Spleen (tissue), 11 donors: ENCODE results near the gene LRRC49. TPM values are rescaled to one million over a fixed set of nuclear protein-coding genes. Genes with fewer than 3 reads are reported as not detected.

Experiments used
- DNase-seq: peaks from one replicate; pipeline ENCODE4 v3.0.0-alpha.2; 2020
- H3K27ac ChIP-seq, 8 donors: fragments of 200-600 bp; sonication (generic) in 7 of 8; 1 replicate in 4 of 8; 2 replicates in 4 of 8; pipeline versions ENCODE4 v1.5.0 to v1.8.0; 2016 to 2021; ENCODE audit warnings: inconsistent platforms in 4 of 8, mild to moderate bottlenecking in 4 of 8, moderate library complexity in 1 of 8
- H3K27me3 ChIP-seq, 7 donors: fragments of 200-600 bp; sonication (generic) in 6 of 7; replicated peaks in 1 of 7; 1 replicate in 4 of 7; 2 replicates in 3 of 7; pipeline versions ENCODE4 v1.5.0 to v1.8.0; 2016 to 2021; ENCODE audit warnings: inconsistent platforms in 3 of 7, mild to moderate bottlenecking in 1 of 7
- H3K36me3 ChIP-seq, 6 donors: fragments of 200-600 bp; sonication (generic) in 5 of 6; 1 replicate in 4 of 6; 2 replicates in 2 of 6; pipeline versions ENCODE4 v1.5.0 to v1.8.0; 2016 to 2021; ENCODE audit warnings: inconsistent platforms in 2 of 6
- H3K4me1 ChIP-seq, 6 donors: fragments of 200-600 bp; sonication (generic) in 5 of 6; 1 replicate in 3 of 6; 2 replicates in 3 of 6; pipeline versions ENCODE4 v1.5.0 to v1.8.0; 2016 to 2021; ENCODE audit warnings: inconsistent platforms in 3 of 6
- H3K4me3 ChIP-seq, 8 donors: fragments of 200-600 bp; sonication (generic) in 7 of 8; 1 replicate in 4 of 8; 2 replicates in 4 of 8; pipeline versions ENCODE4 v1.5.0 to v1.8.0; 2016 to 2021; ENCODE audit warnings: inconsistent platforms in 4 of 8, mild to moderate bottlenecking in 4 of 8, moderate library complexity in 2 of 8
- H3K9me3 ChIP-seq, 8 donors: fragments of 200-600 bp; sonication (generic) in 7 of 8; 1 replicate in 4 of 8; 2 replicates in 4 of 8; pipeline versions ENCODE4 v1.5.0 to v1.8.0; 2016 to 2021; ENCODE audit warnings: inconsistent platforms in 4 of 8
- POLR2A ChIP-seq, 3 donors: fragments of 450-650 bp; IDR thresholded peaks; one replicate each; pipeline ENCODE4 v1.5.1; 2017; ENCODE audit warnings: antibody characterized with exemption in 3 of 3, mild to moderate bottlenecking in 1 of 3
- POLR2AphosphoS5 ChIP-seq, 3 donors: sonication (generic); formaldehyde crosslinking; IDR thresholded peaks; one replicate each; pipeline ENCODE4 v1.5.1; 2017; ENCODE audit warnings: antibody characterized with exemption in 3 of 3
- WGBS, 5 donors: extraction: QIAGEN DNeasy Blood & Tissue Kit in 3 of 5; methylation state at CpG; one replicate each; pipeline versions ENCODE4 v1.1.5 to v1.1.7; 2013 to 2018; 5-methylcytosine and 5-hydroxymethylcytosine counted together
- intact Hi-C: fragments of 100-400 bp; cut with DNase I; formaldehyde crosslinking; loops from one replicate; pipeline ENCODE4 v1.15.0; 2023; ENCODE audit warnings: low total_unique reads
- polyA plus RNA-seq, 3 donors: library from polyadenylated mRNA; stranded (reverse); fragments of 200-250 nt; gene quantifications; one replicate each; pipeline ENCODE4 v1.2.1, GENCODE V29; 2013
- total RNA-seq, 7 donors: library from RNA; depleted of rRNA in 3 of 7; stranded (reverse); fragments of >200 nt in 3 of 7; fragmentation: NEBNext Ultra II Directional in 4 of 7; extraction: Animal tissue kit (Norgen Biotek cat#: 25700) in 4 of 7; gene quantifications; one replicate each; pipeline versions ENCODE4 v1.1.0 to v1.2.1, GENCODE V29; 2016 to 2021
- TF ChIP-seq, protein P1 (sequence below), 11 experiments: fragments of 200-600 bp in 7 of 11; fragments of 450-650 bp in 4 of 11; sonication (generic) in 4 of 11; IDR thresholded peaks in 8 of 11; conservative IDR thresholded peaks in 3 of 11; 1 replicate in 7 of 11; 2 replicates in 4 of 11; pipeline versions ENCODE4 v1.4.0 to v1.8.0; 2016 to 2021; ENCODE audit warnings: antibody characterized with exemption in 11 of 11, inconsistent platforms in 4 of 11, mild to moderate bottlenecking in 1 of 11
- donor health status: healthy with polysubstance abuse.
- donor health status: DM: no; HTN: no; CAD: no; lungs with moderate emphysema.
- donor health status: DM: no; HTN: no; CAD: no.
- donor health status: Bipolar disorder and iron deficiency.
- donor health status: healthy.
- donor health status: DM: no; HTN: no; CAD: no.
- donor health status: DM: yes; HTN: yes; CAD: no.

The LRRC49 gene
- total and polyA plus RNA-seq, 10 donors: 0.62 to 4.1 (median 2.4) TPM

DNA sequence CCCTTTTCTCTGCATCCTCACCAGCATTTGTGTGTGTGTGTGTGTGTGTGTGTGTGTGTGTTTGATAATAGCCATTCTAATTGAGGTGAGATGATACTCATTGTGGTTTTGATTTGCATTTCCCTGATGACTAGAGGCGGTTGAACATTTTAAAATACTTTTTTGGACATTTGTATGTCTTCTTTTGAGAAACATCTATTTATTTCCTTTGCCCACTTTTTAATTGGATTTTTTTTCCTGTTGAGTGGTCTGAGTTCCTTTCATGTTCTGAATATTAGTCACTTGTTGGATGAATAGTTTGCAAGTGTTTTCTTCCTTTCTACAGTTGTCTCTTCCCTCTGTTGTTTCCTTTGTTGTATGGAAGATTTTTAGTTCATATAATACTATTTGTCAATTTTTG is 168.4 kb downstream of the LRRC49 start:
- TF ChIP-seq, protein P1, sequence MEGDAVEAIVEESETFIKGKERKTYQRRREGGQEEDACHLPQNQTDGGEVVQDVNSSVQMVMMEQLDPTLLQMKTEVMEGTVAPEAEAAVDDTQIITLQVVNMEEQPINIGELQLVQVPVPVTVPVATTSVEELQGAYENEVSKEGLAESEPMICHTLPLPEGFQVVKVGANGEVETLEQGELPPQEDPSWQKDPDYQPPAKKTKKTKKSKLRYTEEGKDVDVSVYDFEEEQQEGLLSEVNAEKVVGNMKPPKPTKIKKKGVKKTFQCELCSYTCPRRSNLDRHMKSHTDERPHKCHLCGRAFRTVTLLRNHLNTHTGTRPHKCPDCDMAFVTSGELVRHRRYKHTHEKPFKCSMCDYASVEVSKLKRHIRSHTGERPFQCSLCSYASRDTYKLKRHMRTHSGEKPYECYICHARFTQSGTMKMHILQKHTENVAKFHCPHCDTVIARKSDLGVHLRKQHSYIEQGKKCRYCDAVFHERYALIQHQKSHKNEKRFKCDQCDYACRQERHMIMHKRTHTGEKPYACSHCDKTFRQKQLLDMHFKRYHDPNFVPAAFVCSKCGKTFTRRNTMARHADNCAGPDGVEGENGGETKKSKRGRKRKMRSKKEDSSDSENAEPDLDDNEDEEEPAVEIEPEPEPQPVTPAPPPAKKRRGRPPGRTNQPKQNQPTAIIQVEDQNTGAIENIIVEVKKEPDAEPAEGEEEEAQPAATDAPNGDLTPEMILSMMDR (IDR thresholded peaks at IDR 0.05 in 8 of 11, conservative IDR thresholded peaks at IDR 0.05 in 3 of 11): no peak
- TF ChIP-seq POLR2AphosphoS5 (IDR thresholded peaks at IDR 0.05): no peak
- no peak for TF ChIP-seq POLR2A (IDR thresholded peaks at IDR 0.05)
- 57 to 85% (median 63%) methylated on average over 1 of the region's 1 CpG for WGBS, 5 donors
- Histone ChIP-seq H3K4me3 (no peak overlapping the region), H3K27me3 (peaks cover 0 to 4% (median 0%) of the 10 kb centered on the region in 7 donors), H3K9me3 (peaks cover 0 to 30% (median 13%) of the 10 kb centered on the region in 8 donors), H3K36me3 (no peaks in the 10 kb centered on the region), H3K27ac (no peak overlapping the region), H3K4me1 (no peaks in the 10 kb centered on the region)
- intact Hi-C loops: no loop called here
- no peak for DNase-seq

DNA sequence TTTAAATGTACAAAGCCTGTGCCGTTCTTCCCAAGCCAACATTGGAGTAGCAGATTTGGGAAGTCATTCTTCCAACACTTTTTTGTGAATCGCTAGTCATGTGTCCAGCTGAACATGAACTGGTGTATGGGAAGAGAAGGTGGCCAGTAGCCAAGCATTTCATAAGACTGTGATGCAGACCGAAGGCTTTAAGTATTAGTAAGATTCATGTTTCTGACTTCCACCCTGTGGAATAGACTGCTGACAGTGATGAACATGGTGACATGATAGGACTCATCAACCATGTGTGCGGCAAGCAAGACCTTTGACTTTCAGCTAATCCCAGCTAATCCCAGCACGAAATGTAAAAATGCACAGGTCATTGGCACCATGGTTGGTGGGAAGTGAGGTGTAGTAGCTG is 174.4 kb downstream of the LRRC49 start:
- Histone ChIP-seq H3K9me3 (no peaks in the 10 kb centered on the region), H3K27me3 (peaks cover 0 to 8% (median 0%) of the 10 kb centered on the region in 7 donors), H3K36me3 (no peaks in the 10 kb centered on the region), H3K27ac (no peak overlapping the region), H3K4me3 (no peak overlapping the region), H3K4me1 (no peaks in the 10 kb centered on the region)
- no peak for DNase-seq
- 81 to 94% (median 90%) methylated on average over 5 of the region's 5 CpGs for WGBS, 5 donors
- intact Hi-C loops: no loop called here
- TF ChIP-seq, protein P1 (IDR thresholded peaks at IDR 0.05 in 8 of 11, conservative IDR thresholded peaks at IDR 0.05 in 3 of 11): no peak
- TF ChIP-seq POLR2AphosphoS5 (IDR thresholded peaks at IDR 0.05) (no peak), POLR2A (IDR thresholded peaks at IDR 0.05) (no peak)

GRCh38 chr15:71069693-71070092 is 177.1 kb downstream of the LRRC49 start:
- no peaks in the 10 kb centered on the region for H3K4me1 ChIP-seq
- no peaks in the 10 kb centered on the region for H3K9me3 ChIP-seq
- peaks cover 0 to 8% (median 0%) of the 10 kb centered on the region in 7 donors for H3K27me3 ChIP-seq
- H3K36me3 ChIP-seq: no peaks in the 10 kb centered on the region
- no peak overlapping the region for H3K4me3 ChIP-seq
- 66 to 82% (median 82%) methylated on average over 2 of the region's 2 CpGs for WGBS, 5 donors
- intact Hi-C loops: no loop called here
- no peak overlapping the region for H3K27ac ChIP-seq
- TF ChIP-seq POLR2A (IDR thresholded peaks at IDR 0.05): no peak
- TF ChIP-seq POLR2AphosphoS5 (IDR thresholded peaks at IDR 0.05): no peak
- TF ChIP-seq, protein P1 (IDR thresholded peaks at IDR 0.05 in 8 of 11, conservative IDR thresholded peaks at IDR 0.05 in 3 of 11): no peak
- no peak for DNase-seq

DNA sequence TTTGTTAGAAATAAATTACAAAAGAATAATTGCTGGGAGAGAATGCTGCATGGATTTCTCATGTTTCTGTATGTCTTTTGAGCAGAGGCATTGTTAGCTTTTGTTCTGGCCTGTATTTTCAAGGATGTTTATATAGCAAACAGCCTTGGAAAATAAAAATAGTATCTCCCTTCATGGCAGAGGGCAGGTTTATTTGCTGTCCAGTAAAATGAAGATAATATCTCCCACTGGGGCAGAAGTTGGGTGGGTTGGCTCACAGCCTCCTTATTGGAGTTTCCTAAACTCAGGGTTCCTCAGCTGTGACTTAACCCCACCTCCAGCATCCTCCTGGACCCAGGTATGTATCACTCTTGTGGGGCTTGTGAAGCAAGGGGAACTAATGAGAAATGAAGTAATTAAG is 178.9 kb downstream of the LRRC49 start:
- intact Hi-C loops: no loop called here
- DNase-seq: no peak
- Histone ChIP-seq H3K4me1 (no peaks in the 10 kb centered on the region), H3K27me3 (peaks cover 0 to 8% (median 0%) of the 10 kb centered on the region in 7 donors), H3K4me3 (no peak overlapping the region), H3K27ac (no peak overlapping the region), H3K36me3 (no peaks in the 10 kb centered on the region), H3K9me3 (peaks cover 0 to 5% (median 0%) of the 10 kb centered on the region in 8 donors)
- TF ChIP-seq POLR2AphosphoS5 (IDR thresholded peaks at IDR 0.05): no peak
- no peak for TF ChIP-seq POLR2A (IDR thresholded peaks at IDR 0.05)
- TF ChIP-seq, protein P1 (IDR thresholded peaks at IDR 0.05 in 8 of 11, conservative IDR thresholded peaks at IDR 0.05 in 3 of 11): no peak
